Fibroblast of pulmonary artery (primary cell): ENCODE results near the gene CNTNAP2.
"Not testable (repeated sequence)": the region's sequence is repeated elsewhere in the genome, so short reads cannot be mapped to it uniquely, and the experiment has no call there.

ENCODE experiments used
- DNase-seq: peaks from one replicate; pipeline ENCODE4 v3.0.0-alpha.2; 2010; ENCODE audit warnings: low read depth
- H3K4me3 ChIP-seq: replicated peaks from 2 replicates; pipeline ENCODE4 v1.5.1; 2011; ENCODE audit warnings: low read depth, mild to moderate bottlenecking, control low read depth, low read length, moderate library complexity
- CTCF ChIP-seq: IDR thresholded peaks from 2 replicates; pipeline ENCODE4 v1.5.1; 2011; ENCODE audit warnings: mild to moderate bottlenecking, control low read depth, low read length, inconsistent platforms; ENCODE audit errors: missing control alignments

The CNTNAP2 gene

DNA sequence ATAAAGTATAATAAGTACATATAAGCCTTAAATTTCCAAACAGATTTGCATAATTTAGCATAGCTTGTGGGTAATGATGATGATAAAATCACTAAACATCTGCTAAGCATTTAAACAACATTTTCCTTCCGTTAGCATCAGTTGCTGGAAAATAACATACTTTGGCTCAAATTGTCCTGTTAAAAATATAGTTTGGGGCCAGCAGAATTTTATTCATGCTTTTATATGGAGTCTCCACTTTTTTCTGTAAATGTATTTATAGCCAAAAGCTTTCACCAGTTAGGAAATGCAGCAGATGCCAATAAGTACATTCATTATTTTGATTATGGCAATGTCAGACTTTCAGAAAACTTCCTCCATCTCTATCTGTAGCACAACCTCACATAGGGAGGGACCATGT is 107.2 kb downstream of the CNTNAP2 start:
- no peak for DNase-seq
- TF ChIP-seq CTCF = no peak
- H3K4me3 ChIP-seq = no peak overlapping the region

DNA sequence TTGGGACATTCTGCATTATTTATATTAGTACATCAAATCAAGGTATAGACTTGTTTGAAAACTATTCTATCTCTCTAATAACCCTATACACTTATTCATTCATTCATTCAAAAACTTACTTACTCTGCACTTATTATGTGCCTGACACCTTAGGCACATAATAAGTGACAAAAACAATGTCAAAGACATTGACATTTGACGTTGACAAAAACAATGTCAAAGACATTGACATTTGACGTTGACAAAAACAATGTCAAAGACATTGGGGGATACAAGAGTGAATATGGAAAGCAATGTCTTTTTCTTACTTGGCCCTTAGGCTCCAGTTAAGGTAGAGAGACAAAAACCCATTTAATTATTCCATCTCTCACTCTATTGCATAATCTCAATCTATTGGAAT is 116.0 kb downstream of the CNTNAP2 start:
- no peak for TF ChIP-seq CTCF
- DNase-seq = no peak
- no peak overlapping the region for H3K4me3 ChIP-seq

GRCh38 chr7:146235195-146235594 is 118.6 kb downstream of the CNTNAP2 start:
- no peak overlapping the region for H3K4me3 ChIP-seq
- TF ChIP-seq CTCF = no peak
- DNase-seq = no peak

- no peak for DNase-seq
- no peak for TF ChIP-seq CTCF
- H3K4me3 ChIP-seq = no peak overlapping the region
Observed at GRCh38 chr7:146242661-146243060, 126.1 kb downstream of the CNTNAP2 start.

DNA sequence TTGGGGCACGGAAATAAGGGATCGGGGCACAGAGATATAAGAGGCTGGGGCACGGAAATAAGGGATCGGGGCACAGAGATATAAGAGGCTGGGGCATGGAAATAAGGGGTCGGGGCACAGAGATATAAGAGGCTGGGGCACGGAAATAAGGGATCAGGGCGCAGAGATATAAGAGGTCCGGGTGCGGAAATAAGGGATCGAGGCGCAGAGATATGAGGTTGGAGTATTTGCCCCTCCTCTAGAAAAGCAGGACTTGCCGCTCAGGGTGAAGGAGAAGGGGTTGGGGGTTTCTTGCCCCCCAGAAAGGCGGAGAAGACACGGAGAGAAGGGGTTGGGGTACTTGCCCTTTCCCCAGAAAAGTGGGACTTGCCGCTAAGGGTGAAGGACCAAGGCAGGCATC is 131.4 kb downstream of the CNTNAP2 start:
- H3K4me3 ChIP-seq, DNase-seq: not testable (repeated sequence)

- not testable (repeated sequence) for DNase-seq, H3K4me3 ChIP-seq
Observed at GRCh38 chr7:146248744-146249143, 132.1 kb downstream of the CNTNAP2 start.

DNA sequence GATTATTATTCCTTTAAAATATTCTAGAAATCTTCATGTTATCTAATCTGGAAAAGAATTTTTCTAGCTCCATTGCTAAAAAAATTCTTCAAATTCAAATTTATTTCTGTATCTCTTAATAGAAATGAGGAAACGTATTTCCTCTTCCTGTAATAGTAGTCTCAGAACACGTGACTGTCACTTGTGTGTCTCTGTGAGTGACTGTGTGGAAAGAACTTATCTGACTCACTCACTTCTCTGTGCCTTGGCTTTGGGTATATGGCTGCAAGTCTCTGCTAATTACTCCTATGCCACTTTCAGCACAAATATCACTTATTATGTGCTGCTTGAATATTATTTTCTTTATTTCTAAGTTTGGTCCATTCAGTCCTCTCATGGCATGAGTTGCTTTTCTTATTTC is 132.7 kb downstream of the CNTNAP2 start:
- H3K4me3 ChIP-seq = no peak overlapping the region
- DNase-seq = no peak
- no peak for TF ChIP-seq CTCF

GRCh38 chr7:146255609-146256008 is 139.0 kb downstream of the CNTNAP2 start:
- TF ChIP-seq CTCF = no peak

More at GRCh38 chr7:146255609-146256008, 139.0 kb downstream of the CNTNAP2 start:
- no peak for DNase-seq
- H3K4me3 ChIP-seq = no peak overlapping the region
